Panc1 (cell line): ENCODE results near the gene FKTN. TPM values are rescaled to one million over a fixed set of nuclear protein-coding genes. Genes with fewer than 3 reads are reported as not detected.

Experiments used
- ATAC-seq: fragments of 200-7000 bp; cut with Tn5 transposase; 2 replicates; pipeline ENCODE4 v1.9.1; 2020; ENCODE audit warnings: mild to moderate bottlenecking, moderate library complexity
- BruUV-seq: library from RNA; stranded (reverse); fragments of 400-500 nt; replicated peaks from 2 replicates; lab custom pipeline; 2021; lab: Mats Ljungman, UMichigan
- CTCF ChIA-PET: fragments of 300-600 bp; sonication (Branson Sonifier 250); formaldehyde crosslinking; loops from one replicate; lab custom pipeline; 2022; ENCODE audit warnings: antibody characterized with exemption; lab: Charles Lee
- POLR2A ChIA-PET: fragments of 300-600 bp; sonication (Branson Sonifier 250); formaldehyde crosslinking; loops from one replicate; lab custom pipeline; 2022; ENCODE audit warnings: antibody characterized with exemption; lab: Charles Lee
- DNase-seq: peaks from one replicate; pipeline ENCODE4 v3.0.0-alpha.2; 2010; ENCODE audit warnings: low read depth, low spot score
- H3K27ac ChIP-seq: 2 replicates; pipeline ENCODE4 v1.5.1; 2011; ENCODE audit warnings: mild to moderate bottlenecking, low read length, inconsistent platforms
- H3K27me3 ChIP-seq: fragments of 200-500 bp; sonication (Bioruptor generic); 2 replicates; pipeline ENCODE4 v1.6.0; 2014; ENCODE audit warnings: low read length, inconsistent platforms; ENCODE audit not compliant: control insufficient read depth, insufficient read depth
- H3K36me3 ChIP-seq: fragments of 200-500 bp; sonication (Bioruptor generic); 2 replicates; pipeline ENCODE4 v1.5.1; 2014; ENCODE audit warnings: inconsistent platforms, mild to moderate bottlenecking, low read length, moderate library complexity; ENCODE audit not compliant: control insufficient read depth, insufficient read depth
- H3K4me1 ChIP-seq: 2 replicates; pipeline ENCODE4 v1.5.1; 2011; ENCODE audit warnings: inconsistent platforms, mild to moderate bottlenecking, low read length, moderate library complexity; ENCODE audit not compliant: control insufficient read depth, insufficient read depth
- H3K4me3 ChIP-seq, 2 experiments: 2 replicates each; pipeline ENCODE4 v1.5.1; 2011 to 2012; ENCODE audit warnings: low read depth in 2 of 2, low read length in 2 of 2, mild to moderate bottlenecking in 2 of 2, inconsistent platforms in 1 of 2, moderate library complexity in 1 of 2
- H3K9me3 ChIP-seq: fragments of 200-500 bp; sonication (Bioruptor generic); 2 replicates; pipeline ENCODE4 v1.5.1; 2014; ENCODE audit warnings: low read depth, mild to moderate bottlenecking, inconsistent platforms, low read length, moderate library complexity; ENCODE audit not compliant: control insufficient read depth, insufficient read depth
- POLR2AphosphoS5 ChIP-seq: IDR thresholded peaks from 2 replicates; pipeline ENCODE4 v1.6.1; 2012; ENCODE audit warnings: mild to moderate bottlenecking, low read depth, low read length, moderate library complexity
- SIN3A ChIP-seq: IDR thresholded peaks from 2 replicates; pipeline ENCODE4 v1.6.1; 2012; ENCODE audit warnings: low read depth, mild to moderate bottlenecking, low read length, moderate library complexity, borderline replicate concordance; ENCODE audit not compliant: insufficient read depth
- TCF7L2 ChIP-seq: IDR thresholded peaks from 2 replicates; pipeline ENCODE4 v1.6.1; 2011; ENCODE audit warnings: mild to moderate bottlenecking, low read depth, low read length, inconsistent platforms
- in situ Hi-C: cut with HindIII; loops from 2 replicates; pipeline ENCODE4 v1.10.0; 2016; ENCODE audit warnings: low sequenced_read_pairs, low pct_unique_long_range_greater_than_20kb
- intact Hi-C: fragments of 100-400 bp; cut with micrococcal nuclease; formaldehyde crosslinking; loops from one replicate; pipeline ENCODE4 v1.10.0; 2022; ENCODE audit not compliant: unreplicated experiment
- total RNA-seq: library from RNA; stranded (reverse); gene quantifications from one replicate; pipeline ENCODE4 v1.2.1, GENCODE V29; 2021; ENCODE audit not compliant: unreplicated experiment
- TF ChIP-seq, protein P1 (sequence below), 2 experiments: IDR thresholded peaks; 2 replicates each; pipeline ENCODE4 v1.6.1; 2011 to 2012; ENCODE audit warnings: low read depth in 2 of 2, control low read depth in 1 of 2, low read length in 1 of 2, mild to moderate bottlenecking in 1 of 2, moderate library complexity in 1 of 2; ENCODE audit not compliant: insufficient read depth in 1 of 2
- TF ChIP-seq, protein P2 (sequence below): fragments of 450-650 bp; IDR thresholded peaks from 2 replicates; pipeline ENCODE4 v1.5.1; 2017; ENCODE audit warnings: mild to moderate bottlenecking

FKTN gene
- total RNA-seq, 1 experiment from 2014 or later = 15.2 TPM

DNA sequence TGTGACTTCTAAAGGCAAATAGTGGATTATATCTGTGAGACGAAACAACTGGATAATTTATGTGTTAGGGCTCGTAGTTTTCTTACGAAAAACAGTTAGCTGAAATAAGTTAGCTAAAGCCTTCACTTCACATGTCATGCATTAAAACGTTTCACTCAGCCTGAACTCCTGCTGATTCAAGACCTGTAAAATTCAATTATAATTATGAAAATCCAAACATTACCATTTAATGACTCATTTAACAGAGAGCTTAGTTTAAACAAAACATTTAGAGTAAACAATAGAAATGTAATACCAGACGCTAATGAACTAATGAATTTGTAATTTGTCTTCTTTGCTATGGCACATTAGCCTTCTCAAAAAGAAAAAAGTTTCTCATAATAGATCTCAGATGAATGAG, 106.0 kb downstream of the FKTN start:
- in situ Hi-C loops = no loop called here
- Histone ChIP-seq H3K27ac (no peak overlapping the region), H3K9me3 (no peaks in the 10 kb centered on the region), H3K4me1 (no peaks in the 10 kb centered on the region), H3K4me3 (no peak overlapping the region), H3K27me3 (no peaks in the 10 kb centered on the region), H3K36me3 (no peaks in the 10 kb centered on the region)
- no peak for DNase-seq
- POLR2A ChIA-PET = no interaction called here
- TF ChIP-seq, protein P1, sequence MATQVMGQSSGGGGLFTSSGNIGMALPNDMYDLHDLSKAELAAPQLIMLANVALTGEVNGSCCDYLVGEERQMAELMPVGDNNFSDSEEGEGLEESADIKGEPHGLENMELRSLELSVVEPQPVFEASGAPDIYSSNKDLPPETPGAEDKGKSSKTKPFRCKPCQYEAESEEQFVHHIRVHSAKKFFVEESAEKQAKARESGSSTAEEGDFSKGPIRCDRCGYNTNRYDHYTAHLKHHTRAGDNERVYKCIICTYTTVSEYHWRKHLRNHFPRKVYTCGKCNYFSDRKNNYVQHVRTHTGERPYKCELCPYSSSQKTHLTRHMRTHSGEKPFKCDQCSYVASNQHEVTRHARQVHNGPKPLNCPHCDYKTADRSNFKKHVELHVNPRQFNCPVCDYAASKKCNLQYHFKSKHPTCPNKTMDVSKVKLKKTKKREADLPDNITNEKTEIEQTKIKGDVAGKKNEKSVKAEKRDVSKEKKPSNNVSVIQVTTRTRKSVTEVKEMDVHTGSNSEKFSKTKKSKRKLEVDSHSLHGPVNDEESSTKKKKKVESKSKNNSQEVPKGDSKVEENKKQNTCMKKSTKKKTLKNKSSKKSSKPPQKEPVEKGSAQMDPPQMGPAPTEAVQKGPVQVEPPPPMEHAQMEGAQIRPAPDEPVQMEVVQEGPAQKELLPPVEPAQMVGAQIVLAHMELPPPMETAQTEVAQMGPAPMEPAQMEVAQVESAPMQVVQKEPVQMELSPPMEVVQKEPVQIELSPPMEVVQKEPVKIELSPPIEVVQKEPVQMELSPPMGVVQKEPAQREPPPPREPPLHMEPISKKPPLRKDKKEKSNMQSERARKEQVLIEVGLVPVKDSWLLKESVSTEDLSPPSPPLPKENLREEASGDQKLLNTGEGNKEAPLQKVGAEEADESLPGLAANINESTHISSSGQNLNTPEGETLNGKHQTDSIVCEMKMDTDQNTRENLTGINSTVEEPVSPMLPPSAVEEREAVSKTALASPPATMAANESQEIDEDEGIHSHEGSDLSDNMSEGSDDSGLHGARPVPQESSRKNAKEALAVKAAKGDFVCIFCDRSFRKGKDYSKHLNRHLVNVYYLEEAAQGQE (IDR thresholded peaks at IDR 0.05; ENCODE audit: insufficient read depth in 1 of 2, low read depth in 2 of 2, low read length in 1 of 2) = no peak
- no peak for TF ChIP-seq SIN3A
- TF ChIP-seq, protein P2, sequence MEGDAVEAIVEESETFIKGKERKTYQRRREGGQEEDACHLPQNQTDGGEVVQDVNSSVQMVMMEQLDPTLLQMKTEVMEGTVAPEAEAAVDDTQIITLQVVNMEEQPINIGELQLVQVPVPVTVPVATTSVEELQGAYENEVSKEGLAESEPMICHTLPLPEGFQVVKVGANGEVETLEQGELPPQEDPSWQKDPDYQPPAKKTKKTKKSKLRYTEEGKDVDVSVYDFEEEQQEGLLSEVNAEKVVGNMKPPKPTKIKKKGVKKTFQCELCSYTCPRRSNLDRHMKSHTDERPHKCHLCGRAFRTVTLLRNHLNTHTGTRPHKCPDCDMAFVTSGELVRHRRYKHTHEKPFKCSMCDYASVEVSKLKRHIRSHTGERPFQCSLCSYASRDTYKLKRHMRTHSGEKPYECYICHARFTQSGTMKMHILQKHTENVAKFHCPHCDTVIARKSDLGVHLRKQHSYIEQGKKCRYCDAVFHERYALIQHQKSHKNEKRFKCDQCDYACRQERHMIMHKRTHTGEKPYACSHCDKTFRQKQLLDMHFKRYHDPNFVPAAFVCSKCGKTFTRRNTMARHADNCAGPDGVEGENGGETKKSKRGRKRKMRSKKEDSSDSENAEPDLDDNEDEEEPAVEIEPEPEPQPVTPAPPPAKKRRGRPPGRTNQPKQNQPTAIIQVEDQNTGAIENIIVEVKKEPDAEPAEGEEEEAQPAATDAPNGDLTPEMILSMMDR = no peak
- CTCF ChIA-PET = no interaction called here
- intact Hi-C loops = no loop called here
- ATAC-seq = no peak
- no TSS peak for BruUV-seq

DNA sequence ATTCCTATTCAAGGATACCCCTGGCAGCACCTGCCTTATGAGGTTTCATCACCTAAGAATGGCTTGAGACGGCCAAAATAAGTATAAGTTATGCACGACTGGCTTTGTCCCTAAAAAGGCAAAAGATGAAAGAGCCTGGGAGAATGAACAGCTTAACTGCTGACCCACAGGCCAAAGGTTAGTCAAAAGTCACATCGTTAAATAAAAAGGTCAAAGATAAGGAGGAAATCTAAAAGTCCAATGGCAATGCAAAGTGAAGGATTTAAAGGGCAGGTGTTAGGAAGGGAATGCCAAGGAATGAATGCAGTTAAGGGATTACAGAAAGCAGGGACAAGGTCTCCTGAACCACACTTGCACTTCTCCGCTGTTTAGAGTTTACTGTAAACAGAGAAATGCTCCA, 109.9 kb downstream of the FKTN start:
- TF ChIP-seq TCF7L2 (no peak), SIN3A (no peak), POLR2AphosphoS5 (no peak)
- TF ChIP-seq, protein P2 = no peak
- TF ChIP-seq, protein P1 (IDR thresholded peaks at IDR 0.05; ENCODE audit: insufficient read depth in 1 of 2, low read depth in 2 of 2, low read length in 1 of 2) = no peak
- no peaks in the 10 kb centered on the region for H3K4me1 ChIP-seq
- in situ Hi-C loops (no loop called here), intact Hi-C loops (no loop called here)
- H3K4me3 ChIP-seq = no peak overlapping the region
- BruUV-seq = no TSS peak
- no peak overlapping the region for H3K27ac ChIP-seq
- DNase-seq = no peak
- H3K27me3 ChIP-seq = no peaks in the 10 kb centered on the region
- no peak for ATAC-seq
- H3K36me3 ChIP-seq = no peaks in the 10 kb centered on the region
- POLR2A ChIA-PET = no interaction called here
- H3K9me3 ChIP-seq = no peaks in the 10 kb centered on the region
- CTCF ChIA-PET = no interaction called here
